HEK293 (cell line): ENCODE data around the gene IL12RB1.

Experiments
- PATZ1 ChIP-seq: fragments of 450-650 bp; formaldehyde crosslinking; IDR thresholded peaks from 2 replicates; pipeline ENCODE4 v1.5.1; 2016; ENCODE audit warnings: missing biosample characterization, missing genetic modification characterization
- TSHZ1 ChIP-seq: fragments of 450-650 bp; formaldehyde crosslinking; IDR thresholded peaks from 2 replicates; pipeline ENCODE4 v1.5.1; 2016; ENCODE audit warnings: missing biosample characterization, missing genetic modification characterization, borderline replicate concordance
- ZBTB10 ChIP-seq: fragments of 450-650 bp; formaldehyde crosslinking; IDR thresholded peaks from 2 replicates; pipeline ENCODE4 v1.5.1; 2016; ENCODE audit warnings: missing biosample characterization, missing genetic modification characterization
- ZNF747 ChIP-seq: fragments of 450-650 bp; formaldehyde crosslinking; IDR thresholded peaks from 2 replicates; pipeline ENCODE4 v1.5.1; 2016; ENCODE audit warnings: missing biosample characterization, missing genetic modification characterization

- TF ChIP-seq ZBTB10 (tag by site-specific recombination): no peak
- TF ChIP-seq ZNF747 (tag by site-specific recombination): no peak
- TF ChIP-seq PATZ1 (tag by site-specific recombination): no peak
- no peak for TF ChIP-seq TSHZ1 (tag by site-specific recombination)
Measured at GRCh38 chr19:18023622-18024251, 63.0 kb downstream of the IL12RB1 start.
